Vagina (tissue), 2 donors: Measurements from ENCODE around the gene SUGCT. TPM values are rescaled to one million over a fixed set of nuclear protein-coding genes. Genes with fewer than 3 reads are reported as not detected.

Experiments
- DNase-seq, 2 donors: peaks; one replicate each; pipeline ENCODE4 v3.0.0-alpha.2; 2017; ENCODE audit errors: extremely low spot score in 2 of 2
- H3K27ac ChIP-seq: fragments of 200-600 bp; sonication (generic); one replicate; pipeline ENCODE4 v1.5.1; 2019
- H3K27me3 ChIP-seq: fragments of 200-600 bp; sonication (generic); one replicate; pipeline ENCODE4 v1.5.1; 2019
- H3K36me3 ChIP-seq, 2 donors: fragments of 200-600 bp; sonication (generic); one replicate each; pipeline ENCODE4 v1.5.1; 2017 to 2019
- H3K4me1 ChIP-seq: fragments of 200-600 bp; sonication (generic); one replicate; pipeline ENCODE4 v1.5.1; 2019
- H3K4me3 ChIP-seq, 2 donors: fragments of 200-600 bp; sonication (generic); 1 replicate in 1 of 2; 2 replicates in 1 of 2; pipeline ENCODE4 v1.5.1; 2016 to 2019
- H3K9me3 ChIP-seq: fragments of 200-600 bp; sonication (generic); one replicate; pipeline ENCODE4 v1.5.1; 2019
- CTCF ChIP-seq, 3 experiments: fragments of 450-650 bp in 2 of 3; fragments of 200-600 bp in 1 of 3; sonication (generic) in 1 of 3; IDR thresholded peaks; one replicate each; pipeline ENCODE4 v1.5.1; 2017 to 2019; ENCODE audit warnings: antibody characterized with exemption in 3 of 3, mild to moderate bottlenecking in 2 of 3, moderate library complexity in 2 of 3
- POLR2A ChIP-seq, 2 donors: fragments of 450-650 bp; IDR thresholded peaks; one replicate each; pipeline ENCODE4 v1.6.1; 2017; ENCODE audit warnings: antibody characterized with exemption in 2 of 2, mild to moderate bottlenecking in 2 of 2, moderate library complexity in 2 of 2
- POLR2AphosphoS5 ChIP-seq, 2 donors: sonication (generic); formaldehyde crosslinking; IDR thresholded peaks; one replicate each; pipeline ENCODE4 v1.9.0; 2017; ENCODE audit warnings: antibody characterized with exemption in 2 of 2, mild to moderate bottlenecking in 2 of 2, low read depth in 1 of 2; ENCODE audit not compliant: insufficient read depth in 1 of 2
- intact Hi-C: fragments of 100-400 bp; cut with DNase I; formaldehyde crosslinking; loops from one replicate; pipeline ENCODE4 v1.15.1; 2023
- total RNA-seq: library from RNA; depleted of rRNA; stranded (reverse); fragments of >200 nt; gene quantifications from one replicate; pipeline ENCODE4 v1.2.3, GENCODE V29; 2016

Gene SUGCT
- total RNA-seq, 1 donor from 2014 or later, result 2.2 TPM

- DNase-seq, result no peak
- intact Hi-C loops, result no loop called here
- Histone ChIP-seq H3K27ac (no peak overlapping the region), H3K4me3 (no peak overlapping the region), H3K9me3 (no peaks in the 10 kb centered on the region), H3K4me1 (no peaks in the 10 kb centered on the region), H3K36me3 (no peaks in the 10 kb centered on the region), H3K27me3 (no peaks in the 10 kb centered on the region)
- TF ChIP-seq POLR2AphosphoS5 (IDR thresholded peaks at IDR 0.05; ENCODE audit: insufficient read depth in 1 of 2, low read depth in 1 of 2) (no peak), CTCF (IDR thresholded peaks at IDR 0.05) (no peak), POLR2A (IDR thresholded peaks at IDR 0.05) (no peak)
Measured at GRCh38 chr7:40572810-40573465, 438.1 kb downstream of the SUGCT start.

DNA sequence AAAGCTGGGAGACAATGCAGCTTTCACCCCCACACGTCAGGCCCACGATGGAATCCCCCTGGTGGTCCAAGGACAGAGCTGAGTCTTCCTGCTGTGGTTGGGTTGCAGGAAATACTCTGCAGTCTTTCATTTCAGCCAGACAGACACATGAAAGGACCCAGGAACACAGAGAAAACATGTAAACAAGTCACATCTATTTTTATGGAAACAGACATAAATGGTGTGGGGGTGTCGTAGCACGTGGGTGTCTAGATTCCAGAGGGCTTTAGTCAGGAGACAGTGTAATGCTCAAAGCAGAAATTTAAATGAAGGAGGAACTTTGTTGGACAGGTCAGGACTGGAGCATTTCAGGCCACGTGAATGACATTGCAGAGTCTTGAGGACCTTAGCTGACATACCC is 444.6 kb downstream of the SUGCT start:
- no peak for DNase-seq
- no peaks in the 10 kb centered on the region for H3K4me1 ChIP-seq
- H3K27ac ChIP-seq, result no peak overlapping the region
- no peaks in the 10 kb centered on the region for H3K36me3 ChIP-seq
- intact Hi-C loops, result no loop called here
- TF ChIP-seq CTCF (IDR thresholded peaks at IDR 0.05) (no peak), POLR2A (IDR thresholded peaks at IDR 0.05) (no peak), POLR2AphosphoS5 (IDR thresholded peaks at IDR 0.05; ENCODE audit: insufficient read depth in 1 of 2, low read depth in 1 of 2) (no peak)
- H3K4me3 ChIP-seq, result no peak overlapping the region
- no peaks in the 10 kb centered on the region for H3K9me3 ChIP-seq
- H3K27me3 ChIP-seq, result no peaks in the 10 kb centered on the region

GRCh38 chr7:40580776-40581175 is 446.0 kb downstream of the SUGCT start:
- Histone ChIP-seq H3K4me3 (no peak overlapping the region), H3K9me3 (no peaks in the 10 kb centered on the region), H3K4me1 (no peaks in the 10 kb centered on the region), H3K36me3 (no peaks in the 10 kb centered on the region), H3K27ac (no peak overlapping the region), H3K27me3 (no peaks in the 10 kb centered on the region)
- intact Hi-C loops, result no loop called here
- TF ChIP-seq POLR2AphosphoS5 (IDR thresholded peaks at IDR 0.05; ENCODE audit: insufficient read depth in 1 of 2, low read depth in 1 of 2) (no peak), POLR2A (IDR thresholded peaks at IDR 0.05) (no peak), CTCF (IDR thresholded peaks at IDR 0.05) (no peak)
- DNase-seq, result no peak

GRCh38 chr7:40582539-40582938 is 447.7 kb downstream of the SUGCT start:
- Histone ChIP-seq H3K27ac (no peak overlapping the region), H3K4me3 (no peak overlapping the region), H3K9me3 (no peaks in the 10 kb centered on the region), H3K27me3 (no peaks in the 10 kb centered on the region), H3K4me1 (no peaks in the 10 kb centered on the region), H3K36me3 (no peaks in the 10 kb centered on the region)
- TF ChIP-seq CTCF (IDR thresholded peaks at IDR 0.05) (no peak), POLR2AphosphoS5 (IDR thresholded peaks at IDR 0.05; ENCODE audit: insufficient read depth in 1 of 2, low read depth in 1 of 2) (no peak)
- no peak for DNase-seq
- intact Hi-C loops, result no loop called here

DNA sequence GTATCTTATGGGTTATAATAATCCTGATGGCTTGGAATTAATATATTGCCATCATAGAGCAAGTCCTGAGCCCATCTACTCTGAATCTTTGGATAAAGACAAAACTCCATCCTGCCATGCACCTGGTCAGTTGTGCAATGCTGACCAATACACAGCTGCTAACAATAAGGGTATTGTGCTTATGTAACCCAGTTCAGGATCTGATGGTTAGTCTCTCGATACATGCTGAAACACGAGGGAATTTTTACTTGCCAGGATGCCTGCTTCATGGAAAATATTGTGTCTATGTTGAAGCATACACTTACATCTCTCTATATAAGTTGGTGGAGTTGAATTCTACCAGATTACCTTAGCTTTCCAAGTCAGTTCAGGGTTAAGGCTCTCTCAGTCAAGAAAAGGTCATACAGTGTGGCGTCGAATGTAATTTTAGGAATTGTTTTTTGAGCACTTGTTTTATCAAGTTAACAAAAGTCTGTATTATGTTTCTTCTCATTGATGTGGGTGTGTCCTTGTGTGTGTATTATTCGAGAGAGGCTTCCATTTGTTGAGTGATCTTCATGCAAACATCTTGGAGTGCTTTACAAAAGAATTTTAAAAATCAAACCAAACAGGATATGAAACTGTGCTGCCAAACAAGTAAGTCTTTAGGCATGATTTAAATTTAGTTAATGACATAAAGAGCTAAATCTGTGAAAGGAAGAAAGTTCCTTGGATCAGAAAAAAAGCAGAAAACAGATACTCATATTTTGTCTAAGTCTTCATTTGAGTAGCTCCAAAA is 449.1 kb downstream of the SUGCT start:
- no peak overlapping the region for H3K27ac ChIP-seq
- intact Hi-C loops, result no loop called here

More for the DNA sequence above, 449.1 kb downstream of the SUGCT start:
- Histone ChIP-seq H3K9me3 (no peaks in the 10 kb centered on the region), H3K4me1 (no peaks in the 10 kb centered on the region), H3K36me3 (no peaks in the 10 kb centered on the region), H3K4me3 (no peak overlapping the region), H3K27me3 (no peaks in the 10 kb centered on the region)
- no peak for DNase-seq
- TF ChIP-seq POLR2A (IDR thresholded peaks at IDR 0.05) (no peak), POLR2AphosphoS5 (IDR thresholded peaks at IDR 0.05; ENCODE audit: insufficient read depth in 1 of 2, low read depth in 1 of 2) (no peak), CTCF (IDR thresholded peaks at IDR 0.05) (no peak)
